GM12892 (cell line): ENCODE measurements around the gene MRPS7.
"Not testable (repeated sequence)": the region's sequence is repeated elsewhere in the genome, so short reads cannot be mapped to it uniquely, and the experiment has no call there.

Experiments used
- POLR2A ChIP-seq: IDR thresholded peaks from 2 replicates; pipeline ENCODE4 v1.6.1; 2011; ENCODE audit warnings: low read depth, low read length, control low read depth
- POLR2AphosphoS5 ChIP-seq: IDR thresholded peaks from 2 replicates; pipeline ENCODE4 v1.6.1; 2011; ENCODE audit warnings: low read depth, low read length, control low read depth
- TAF1 ChIP-seq: IDR thresholded peaks from 2 replicates; pipeline ENCODE4 v1.6.1; 2011; ENCODE audit warnings: low read depth, mild to moderate bottlenecking, control low read depth, low read length, borderline replicate concordance

DNA sequence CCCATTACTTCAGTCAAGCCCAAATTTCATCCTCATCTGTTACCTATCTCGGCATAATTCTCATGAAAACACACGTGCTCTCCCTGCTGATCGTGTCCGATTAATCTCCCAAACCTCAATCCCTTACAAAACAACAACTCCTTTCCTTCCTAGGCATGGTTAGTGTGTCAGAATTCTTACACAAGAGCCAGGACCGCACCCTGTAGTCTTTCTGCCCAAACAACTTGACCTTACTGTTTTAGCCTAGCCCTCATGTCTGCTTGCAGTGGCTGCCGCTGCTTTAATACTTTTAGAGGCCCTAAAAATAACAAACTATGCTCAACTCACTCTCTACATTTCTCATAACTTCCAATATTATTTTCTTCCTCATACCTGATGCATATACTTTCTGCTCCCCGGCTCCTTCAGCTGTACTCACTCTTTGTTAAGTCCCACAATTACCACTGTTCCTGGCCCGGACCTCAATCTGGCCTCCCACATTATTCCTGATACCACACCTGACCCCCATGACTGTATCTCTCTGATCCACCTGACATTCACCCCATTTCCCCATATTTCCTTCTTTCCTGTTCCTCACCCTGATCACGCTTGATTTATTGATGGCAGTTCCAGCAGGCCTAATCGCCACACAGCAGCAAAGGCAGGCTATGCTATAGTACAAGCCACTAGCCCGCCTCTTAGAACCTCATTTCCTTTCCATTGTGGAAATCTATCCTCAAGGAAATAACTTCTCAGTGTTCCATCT, 5.6 kb upstream of the MRPS7 start:
- TF ChIP-seq POLR2AphosphoS5, POLR2A, TAF1: not testable (repeated sequence)
